Measurements from ENCODE around the gene HSPG2.

Gene HSPG2

DNA sequence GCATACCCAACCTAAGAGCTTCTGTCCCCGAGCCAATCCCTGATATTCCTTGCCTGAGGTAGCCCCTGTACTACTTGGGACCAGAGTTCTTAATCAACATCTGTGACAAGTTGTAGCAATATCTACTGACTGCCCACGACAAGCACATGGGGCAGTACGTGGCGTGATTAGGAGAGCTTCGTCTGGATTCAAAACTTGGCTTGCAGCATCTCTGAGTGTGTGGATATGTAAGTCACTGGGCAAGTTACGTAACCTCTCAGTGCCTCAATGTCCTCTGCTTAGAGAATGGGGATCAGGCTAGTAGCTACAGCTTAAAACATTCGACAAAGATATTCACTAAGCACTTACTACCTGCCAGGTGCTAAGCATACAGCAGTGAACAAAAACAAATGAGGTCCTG lies 5.0 kb downstream of the HSPG2 start:
- no peak overlapping the region for H3K4me3 Mint-ChIP-seq
- peaks cover 20% of the 10 kb centered on the region for H3K27me3 Mint-ChIP-seq
- H3K9me3 Mint-ChIP-seq, result no peaks in the 10 kb centered on the region
- peaks cover 26% of the 10 kb centered on the region for H3K36me3 Mint-ChIP-seq (ENCODE audit: low read depth)
- intact Hi-C loops (cut with micrococcal nuclease), result no loop called here
- peak overlapping the region; percentile 53 for H3K27ac Mint-ChIP-seq
- H3K4me1 Mint-ChIP-seq (ENCODE audit: low read depth), result peaks cover 58% of the 10 kb centered on the region

DNA sequence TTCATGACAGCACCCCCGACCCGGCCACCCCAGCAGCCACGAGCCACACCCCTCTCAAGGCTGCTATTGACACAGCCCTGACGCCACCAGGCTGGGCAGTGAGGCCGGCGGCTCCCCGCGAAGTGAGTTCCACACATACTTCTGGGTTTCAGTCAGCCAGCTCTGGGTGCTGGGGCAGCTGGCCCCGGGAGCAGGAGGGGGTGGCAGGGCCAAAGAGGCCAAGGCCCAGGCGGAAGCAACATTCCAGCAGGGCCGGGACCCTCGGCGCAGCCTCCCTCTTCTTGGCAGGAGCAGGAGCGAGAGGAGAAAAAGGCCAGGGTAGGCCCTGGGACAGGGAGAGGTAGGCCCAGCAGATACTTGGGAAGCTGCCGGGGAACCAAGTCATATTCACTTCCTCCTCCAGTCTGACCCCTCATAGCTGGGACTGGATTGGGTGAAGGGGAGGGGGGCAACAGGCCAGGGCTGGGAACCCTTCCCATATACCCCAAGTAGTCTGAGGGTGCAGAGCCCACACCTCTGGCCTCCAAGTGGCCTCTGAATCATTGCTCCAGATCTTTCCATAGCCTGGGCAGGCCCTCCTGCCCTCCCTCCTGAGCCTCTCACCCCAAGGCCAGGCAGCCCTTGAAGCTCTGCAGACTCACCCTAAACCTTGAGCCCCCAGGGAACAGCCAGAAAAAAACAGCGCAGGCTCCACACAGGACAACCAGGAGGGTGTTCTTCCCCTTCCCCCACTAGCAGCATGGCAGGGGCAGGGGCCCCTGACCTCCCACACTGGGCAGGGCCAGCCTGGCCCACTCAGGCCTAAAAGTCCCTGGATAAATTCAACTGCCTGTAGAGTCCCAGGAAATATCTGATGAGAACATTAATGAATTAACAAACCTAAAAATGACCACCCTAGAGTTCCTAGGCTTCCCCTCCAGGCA lies 5.7 kb downstream of the HSPG2 start:
- H3K4me1 Mint-ChIP-seq (ENCODE audit: low read depth), result peaks cover 61% of the 10 kb centered on the region
- peaks cover 17% of the 10 kb centered on the region for H3K27me3 Mint-ChIP-seq
- H3K9me3 Mint-ChIP-seq, result no peaks in the 10 kb centered on the region
- H3K27ac Mint-ChIP-seq, result peak overlapping the region; percentile 53
- H3K36me3 Mint-ChIP-seq (ENCODE audit: low read depth), result peaks cover 26% of the 10 kb centered on the region
- H3K4me3 Mint-ChIP-seq, result no peak overlapping the region
- intact Hi-C loops (cut with micrococcal nuclease), result no loop called here

GRCh38 chr1:21930629-21931170 lies 6.4 kb downstream of the HSPG2 start:
- peak overlapping the region; percentile 53 for H3K27ac Mint-ChIP-seq
- H3K9me3 Mint-ChIP-seq, result no peaks in the 10 kb centered on the region
- H3K27me3 Mint-ChIP-seq, result peaks cover 9% of the 10 kb centered on the region
- intact Hi-C loops (cut with micrococcal nuclease), result no loop called here
- H3K36me3 Mint-ChIP-seq (ENCODE audit: low read depth), result peaks cover 26% of the 10 kb centered on the region
- peaks cover 61% of the 10 kb centered on the region for H3K4me1 Mint-ChIP-seq (ENCODE audit: low read depth)
- H3K4me3 Mint-ChIP-seq, result no peak overlapping the region

- intact Hi-C loops (cut with micrococcal nuclease), result no loop called here
- H3K27ac Mint-ChIP-seq, result no peak overlapping the region
- H3K27me3 Mint-ChIP-seq, result peaks cover 4% of the 10 kb centered on the region
These were observed 7.0 kb downstream of the HSPG2 start for GRCh38 chr1:21930080-21930571.

GRCh38 chr1:21927533-21928237 lies 9.4 kb downstream of the HSPG2 start:
- Mint-ChIP-seq H3K4me3 (no peak overlapping the region), H3K4me1 (ENCODE audit: low read depth) (peaks cover 61% of the 10 kb centered on the region), H3K27ac (no peak overlapping the region), H3K36me3 (ENCODE audit: low read depth) (peaks cover 21% of the 10 kb centered on the region), H3K27me3 (peaks cover 2% of the 10 kb centered on the region), H3K9me3 (no peaks in the 10 kb centered on the region)
- intact Hi-C loops (cut with micrococcal nuclease), result no loop called here

More at GRCh38 chr1:21930080-21930571, 7.0 kb downstream of the HSPG2 start:
- Mint-ChIP-seq H3K4me1 (ENCODE audit: low read depth) (peaks cover 61% of the 10 kb centered on the region), H3K36me3 (ENCODE audit: low read depth) (peaks cover 21% of the 10 kb centered on the region), H3K4me3 (no peak overlapping the region), H3K9me3 (no peaks in the 10 kb centered on the region)

GRCh38 chr1:21926814-21927532 lies 10.1 kb downstream of the HSPG2 start:
- H3K27ac Mint-ChIP-seq, result no peak overlapping the region
- intact Hi-C loops (cut with micrococcal nuclease), result no loop called here
- no peaks in the 10 kb centered on the region for H3K9me3 Mint-ChIP-seq
- H3K4me3 Mint-ChIP-seq, result no peak overlapping the region
- H3K4me1 Mint-ChIP-seq (ENCODE audit: low read depth), result peaks cover 56% of the 10 kb centered on the region
- H3K27me3 Mint-ChIP-seq, result peaks cover 2% of the 10 kb centered on the region
- H3K36me3 Mint-ChIP-seq (ENCODE audit: low read depth), result peaks cover 21% of the 10 kb centered on the region

GRCh38 chr1:21926065-21926464 lies 11.0 kb downstream of the HSPG2 start:
- H3K27me3 Mint-ChIP-seq, result peaks cover 2% of the 10 kb centered on the region
- peak overlapping the region; percentile 48 for H3K27ac Mint-ChIP-seq
- peaks cover 21% of the 10 kb centered on the region for H3K36me3 Mint-ChIP-seq (ENCODE audit: low read depth)
- peaks cover 47% of the 10 kb centered on the region for H3K4me1 Mint-ChIP-seq (ENCODE audit: low read depth)
- no peaks in the 10 kb centered on the region for H3K9me3 Mint-ChIP-seq
- no peak overlapping the region for H3K4me3 Mint-ChIP-seq
- intact Hi-C loops (cut with micrococcal nuclease), result no loop called here

- intact Hi-C loops (cut with micrococcal nuclease), result no loop called here
- H3K4me1 Mint-ChIP-seq (ENCODE audit: low read depth), result peaks cover 49% of the 10 kb centered on the region
- H3K9me3 Mint-ChIP-seq, result no peaks in the 10 kb centered on the region
- no peak overlapping the region for H3K4me3 Mint-ChIP-seq
- H3K36me3 Mint-ChIP-seq (ENCODE audit: low read depth), result peaks cover 20% of the 10 kb centered on the region
- H3K27ac Mint-ChIP-seq, result no peak overlapping the region
- H3K27me3 Mint-ChIP-seq, result peaks cover 2% of the 10 kb centered on the region
These were observed 11.7 kb downstream of the HSPG2 start for GRCh38 chr1:21925334-21925940.

GRCh38 chr1:21924503-21925005 lies 12.6 kb downstream of the HSPG2 start:
- peaks cover 49% of the 10 kb centered on the region for H3K4me1 Mint-ChIP-seq (ENCODE audit: low read depth)
- H3K27ac Mint-ChIP-seq, result no peak overlapping the region
- no peaks in the 10 kb centered on the region for H3K9me3 Mint-ChIP-seq
- H3K36me3 Mint-ChIP-seq (ENCODE audit: low read depth), result peaks cover 11% of the 10 kb centered on the region
- H3K27me3 Mint-ChIP-seq, result peaks cover 2% of the 10 kb centered on the region
- no peak overlapping the region for H3K4me3 Mint-ChIP-seq
- intact Hi-C loops (cut with micrococcal nuclease), result no loop called here

DNA sequence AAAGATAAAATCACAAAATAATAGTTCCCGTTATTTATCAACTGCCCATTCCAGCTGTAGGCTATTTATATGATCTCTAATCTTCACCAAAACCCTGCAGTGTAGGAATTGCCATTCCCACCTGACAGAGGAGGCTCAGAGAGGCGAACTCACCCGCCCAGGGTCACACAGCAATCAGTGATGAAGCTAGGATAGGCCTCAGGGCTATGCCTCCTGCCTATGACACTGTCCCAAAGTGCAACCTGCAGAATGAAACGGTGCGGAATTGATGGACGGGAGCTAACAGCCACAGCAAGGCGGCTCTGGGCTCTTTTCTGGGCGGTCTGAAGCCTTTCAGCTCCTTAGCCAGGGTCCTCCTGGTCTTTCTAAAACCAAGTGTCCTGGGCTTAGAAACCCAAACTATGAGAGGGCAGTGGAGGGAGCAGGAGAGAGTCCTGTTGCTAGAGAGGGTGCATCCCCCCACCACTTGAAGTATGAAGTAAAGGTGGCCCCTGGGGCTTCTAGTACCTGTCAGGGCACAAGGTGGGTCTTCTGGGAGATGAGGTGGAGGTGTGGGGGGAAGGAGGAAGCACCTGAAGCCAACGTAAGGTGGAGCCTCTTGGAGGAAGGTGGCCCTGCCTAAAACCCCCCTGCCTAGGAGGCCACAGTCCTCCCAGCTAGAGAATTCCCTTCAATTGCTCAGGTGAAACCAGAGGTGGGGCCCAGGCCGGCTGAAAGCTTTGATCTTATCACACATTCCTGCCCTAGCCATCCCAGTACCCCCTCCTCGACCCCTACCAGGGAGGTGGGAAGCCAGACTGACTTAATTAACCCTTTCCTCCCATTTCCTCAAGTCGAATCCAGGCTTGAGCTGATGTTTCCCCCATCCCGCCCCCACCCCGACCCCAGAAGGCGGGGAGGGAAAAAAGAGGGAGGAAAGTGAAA lies 14.8 kb downstream of the HSPG2 start:
- Mint-ChIP-seq H3K9me3 (no peaks in the 10 kb centered on the region), H3K4me1 (ENCODE audit: low read depth) (peaks cover 54% of the 10 kb centered on the region), H3K4me3 (no peak overlapping the region), H3K27me3 (peaks cover 2% of the 10 kb centered on the region), H3K27ac (no peak overlapping the region), H3K36me3 (ENCODE audit: low read depth) (peaks cover 8% of the 10 kb centered on the region)
- intact Hi-C loops (cut with micrococcal nuclease), result no loop called here

- Mint-ChIP-seq H3K9me3 (no peaks in the 10 kb centered on the region), H3K4me1 (ENCODE audit: low read depth) (peaks cover 47% of the 10 kb centered on the region), H3K36me3 (ENCODE audit: low read depth) (peaks cover 8% of the 10 kb centered on the region), H3K27me3 (peaks cover 2% of the 10 kb centered on the region), H3K27ac (peak overlapping the region; percentile 25), H3K4me3 (no peak overlapping the region)
- intact Hi-C loops (cut with micrococcal nuclease), result no loop called here
These were observed 15.8 kb downstream of the HSPG2 start for GRCh38 chr1:21921100-21921875.

DNA sequence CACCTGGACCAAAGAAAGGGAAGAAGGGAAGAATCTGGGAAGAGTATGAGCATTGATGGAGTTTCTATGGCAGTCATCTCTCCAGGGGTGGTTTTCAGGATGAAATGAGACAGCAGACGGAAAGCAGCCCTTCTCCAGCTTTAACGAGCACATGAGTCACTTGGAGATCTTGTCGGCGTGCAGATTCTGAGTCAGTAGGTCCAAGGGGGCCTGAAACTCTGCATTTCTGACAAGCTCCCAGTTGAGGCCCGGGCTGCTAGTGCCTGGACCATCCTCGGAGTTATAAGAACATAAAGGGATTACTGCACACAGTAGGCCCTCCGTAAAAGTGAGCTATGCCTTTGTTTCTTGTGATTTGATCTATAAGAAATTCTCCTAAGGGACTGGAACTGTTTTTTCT lies 17.6 kb downstream of the HSPG2 start:
- Mint-ChIP-seq H3K4me3 (no peak overlapping the region), H3K27ac (no peak overlapping the region), H3K27me3 (peaks cover 2% of the 10 kb centered on the region), H3K4me1 (ENCODE audit: low read depth) (peaks cover 46% of the 10 kb centered on the region), H3K36me3 (ENCODE audit: low read depth) (peaks cover 8% of the 10 kb centered on the region), H3K9me3 (no peaks in the 10 kb centered on the region)
- intact Hi-C loops (cut with micrococcal nuclease), result no loop called here
